Adrenal gland (tissue), 12 donors: ENCODE data around the gene POLR3F. TPM values are rescaled to one million over a fixed set of nuclear protein-coding genes. Genes with fewer than 3 reads are reported as not detected.

Experiments
- DNase-seq, 7 donors: peaks; one replicate each; pipeline ENCODE4 v3.0.0-alpha.2; 2019 to 2020
- H3K27ac ChIP-seq, 5 donors: fragments of 200-600 bp; sonication (generic) in 4 of 5; 1 replicate in 3 of 5; 2 replicates in 2 of 5; pipeline versions ENCODE4 v1.5.1 to v1.8.0; 2016 to 2020; ENCODE audit warnings: mild to moderate bottlenecking in 1 of 5
- H3K27me3 ChIP-seq: fragments of 200-600 bp; 2 replicates; pipeline ENCODE4 v1.8.0; 2021
- H3K36me3 ChIP-seq, 2 donors: fragments of 200-600 bp; replicated peaks in 1 of 2; 1 replicate in 1 of 2; 2 replicates in 1 of 2; pipeline versions ENCODE4 v1.5.1 to v1.8.0; 2018 to 2022
- H3K4me1 ChIP-seq, 2 donors: fragments of 200-600 bp; replicated peaks in 1 of 2; 1 replicate in 1 of 2; 2 replicates in 1 of 2; pipeline versions ENCODE4 v1.5.1 to v1.8.0; 2018 to 2021
- H3K4me3 ChIP-seq, 4 donors: fragments of 200-600 bp; sonication (generic) in 3 of 4; one replicate each; pipeline ENCODE4 v1.5.1; 2016 to 2018
- H3K9me3 ChIP-seq, 3 donors: fragments of 200-600 bp; sonication (generic) in 1 of 3; replicated peaks in 1 of 3; 1 replicate in 2 of 3; 2 replicates in 1 of 3; pipeline versions ENCODE4 v1.5.1 to v1.8.0; 2016 to 2021
- CTCF ChIP-seq, 6 experiments: fragments of 450-650 bp in 4 of 6; fragments of 200-600 bp in 2 of 6; sonication (generic) in 1 of 6; IDR thresholded peaks; 1 replicate in 5 of 6; 2 replicates in 1 of 6; pipeline versions ENCODE4 v1.5.1 to v1.8.0; 2016 to 2021; ENCODE audit warnings: antibody characterized with exemption in 6 of 6, mild to moderate bottlenecking in 2 of 6, moderate library complexity in 1 of 6
- POLR2A ChIP-seq, 2 donors: fragments of 450-650 bp; IDR thresholded peaks; one replicate each; pipeline ENCODE4 v1.6.1; 2017; ENCODE audit warnings: antibody characterized with exemption in 2 of 2, mild to moderate bottlenecking in 2 of 2, moderate library complexity in 1 of 2
- WGBS, 4 donors: extraction: QIAGEN DNeasy Blood & Tissue Kit in 2 of 4; methylation state at CpG; one replicate each; pipeline versions ENCODE4 v1.1.5 to v1.1.7; 2013 to 2017; 5-methylcytosine and 5-hydroxymethylcytosine counted together
- intact Hi-C, 2 donors: fragments of 100-400 bp; cut with DNase I; formaldehyde crosslinking; loops; one replicate each; pipeline versions ENCODE4 v1.14.1 to v1.15.0; 2022 to 2023
- polyA plus RNA-seq, 3 donors: library from polyadenylated mRNA; stranded (reverse); fragments of 200-250 nt in 2 of 3; fragments of 350-450 nt in 1 of 3; fragmentation: Illumina TruSeq in 1 of 3; extraction: RNeasy Lipid Tissue Mini Kit (QIAGEN cat#74804) in 1 of 3; gene quantifications; one replicate each; pipeline ENCODE4 v1.2.3, GENCODE V29; 2013 to 2014
- total RNA-seq, 9 donors: library from RNA; depleted of rRNA in 4 of 9; stranded (reverse); fragments of >200 nt in 4 of 9; fragments of 120-200 nt in 1 of 9; fragmentation: NEBNext Ultra II Directional in 1 of 9; extraction: Animal tissue kit (Norgen Biotek cat#: 25700) in 1 of 9; gene quantifications; one replicate each; pipeline versions ENCODE4 v1.1.0 to v1.2.4, GENCODE V29; 2013 to 2023
- donor health status: healthy with polysubstance abuse.
- donor health status: Bipolar disorder and iron deficiency.
- donor health status: DM: yes; HTN: yes; CAD: no.
- donor health status: DM: no; HTN: no; CAD: no.
- donor health status: DM: no; HTN: no; CAD: no.
- donor health status: DM: yes; HTN: yes; CAD: no.

The POLR3F gene
- total and polyA plus RNA-seq, 12 donors, result 4.4 to 26.3 (median 9.5) TPM

- DNase-seq, result peak; percentile 20 to 73 (median 46)
- H3K36me3 ChIP-seq, result no peaks in the 10 kb centered on the region
- no peak overlapping the region for H3K27ac ChIP-seq
- H3K9me3 ChIP-seq, result no peaks in the 10 kb centered on the region
- H3K27me3 ChIP-seq, result peaks cover 7% of the 10 kb centered on the region
- peaks cover 6 to 15% of the 10 kb centered on the region in 2 donors for H3K4me1 ChIP-seq
- TF ChIP-seq POLR2A (IDR thresholded peaks at IDR 0.05) (no peak), CTCF (IDR thresholded peaks at IDR 0.05) (no peak)
- no peak overlapping the region for H3K4me3 ChIP-seq
- intact Hi-C loops, result no loop called here
- 51 to 75% (median 61%) methylated on average over 26 to 31 of the region's 31 CpGs for WGBS, 4 donors
Observed at GRCh38 chr20:18504479-18505060, 37.4 kb downstream of the POLR3F start.

- intact Hi-C loops, result no loop called here
- peaks cover 0 to under 1% of the 10 kb centered on the region in 2 donors for H3K36me3 ChIP-seq
- peak in 1 of 7 donors; percentile 18 for DNase-seq
- 60 to 63% (median 62%) methylated on average over 8 of the region's 8 CpGs for WGBS, 4 donors
- peaks cover 6 to 33% of the 10 kb centered on the region in 2 donors for H3K4me1 ChIP-seq
- H3K9me3 ChIP-seq, result no peaks in the 10 kb centered on the region
- no peak for TF ChIP-seq POLR2A (IDR thresholded peaks at IDR 0.05)
- TF ChIP-seq CTCF (IDR thresholded peaks at IDR 0.05), result no peak
- H3K27me3 ChIP-seq, result peaks cover 7% of the 10 kb centered on the region
- peak overlapping the region in 2 of 4 donors; percentile 84 to 91 for H3K4me3 ChIP-seq
- H3K27ac ChIP-seq, result peak overlapping the region; percentile 97 to 99 (median 98)
Observed at GRCh38 chr20:18506744-18507143, 39.6 kb downstream of the POLR3F start.

GRCh38 chr20:18507218-18508191 lies 40.3 kb downstream of the POLR3F start, which contains the start of gene SEC23B:
SEC23B (plus strand) TSS chr20:18507940; CDS start chr20:18510836, 2,896 bp downstream.
- 0 to 1% (median 0%) methylated on average over 17 to 69 of the region's 69 CpGs for WGBS, 4 donors
- H3K9me3 ChIP-seq, result no peaks in the 10 kb centered on the region
- H3K27ac ChIP-seq, result peak within 1 kb of the TSS; percentile 97 to 99 (median 98)
- peaks cover 0 to 9% of the 10 kb centered on the region in 2 donors for H3K36me3 ChIP-seq
- H3K4me3 ChIP-seq, result peak within 1 kb of the TSS; percentile 58 to 91 (median 76)
- TF ChIP-seq CTCF (IDR thresholded peaks at IDR 0.05) (no peak), POLR2A (IDR thresholded peaks at IDR 0.05) (peak; percentile 80)
- peaks cover 7% of the 10 kb centered on the region for H3K27me3 ChIP-seq
- intact Hi-C loops, result no loop called here
- peaks cover 11 to 33% of the 10 kb centered on the region in 2 donors for H3K4me1 ChIP-seq
- DNase-seq, result peak; percentile 95 to 99 (median 98)

GRCh38 chr20:18511571-18511970 lies 44.4 kb downstream of the POLR3F start:
- 72 to 88% (median 84%) methylated on average over 1 of the region's 1 CpG for WGBS, 4 donors
- Histone ChIP-seq H3K4me1 (peaks cover 11 to 38% of the 10 kb centered on the region in 2 donors), H3K4me3 (no peak overlapping the region), H3K27me3 (no peaks in the 10 kb centered on the region), H3K27ac (no peak overlapping the region), H3K36me3 (peaks cover 0 to 10% of the 10 kb centered on the region in 2 donors), H3K9me3 (no peaks in the 10 kb centered on the region)
- no peak for TF ChIP-seq POLR2A (IDR thresholded peaks at IDR 0.05)
- no peak for TF ChIP-seq CTCF (IDR thresholded peaks at IDR 0.05)
- no peak for DNase-seq
- intact Hi-C loops, result no loop called here
